SU-DHL-6 (cell line): ENCODE data around the gene HCFC1.

Experiments used
- EZH2phosphoT487 ChIP-seq: fragments of 200-600 bp; sonication (generic), shearing (Covaris generic); conservative IDR thresholded peaks from 2 replicates; pipeline ENCODE4 v1.6.1; 2018; ENCODE audit warnings: mild to moderate bottlenecking, antibody characterized with exemption, low read length, moderate library complexity, mixed read lengths
- TF ChIP-seq, protein P1 (sequence below): fragments of 200-600 bp; sonication (generic); IDR thresholded peaks from one replicate; pipeline ENCODE4 v1.5.1; 2017; ENCODE audit warnings: antibody characterized with exemption, mild to moderate bottlenecking, low read length, moderate library complexity; ENCODE audit not compliant: insufficient read depth, poor library complexity, severe bottlenecking

DNA sequence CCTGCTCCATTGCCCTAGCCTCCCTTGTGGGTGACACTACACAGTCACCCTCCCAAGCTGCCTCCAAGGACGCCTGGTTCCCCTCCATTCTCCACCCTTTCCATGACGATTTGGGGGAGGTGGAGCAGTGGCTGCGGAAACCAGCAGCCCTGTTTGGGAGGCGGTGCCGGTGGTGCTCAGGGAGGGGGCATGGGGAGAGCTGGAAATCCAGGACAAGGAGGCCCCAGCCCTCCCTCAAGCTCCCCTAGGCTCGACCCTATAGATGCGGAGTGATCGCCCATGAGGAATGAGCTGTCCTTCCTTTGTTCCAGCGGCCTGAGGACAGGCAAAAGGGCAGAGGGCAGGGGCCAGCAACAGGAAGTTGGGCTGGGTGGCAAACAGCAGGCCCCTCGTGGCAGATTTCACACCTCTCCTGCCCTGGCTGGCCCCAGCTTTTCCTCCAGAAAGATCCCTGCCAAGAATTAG, 23.6 kb downstream of the HCFC1 start:
- TF ChIP-seq, protein P1, sequence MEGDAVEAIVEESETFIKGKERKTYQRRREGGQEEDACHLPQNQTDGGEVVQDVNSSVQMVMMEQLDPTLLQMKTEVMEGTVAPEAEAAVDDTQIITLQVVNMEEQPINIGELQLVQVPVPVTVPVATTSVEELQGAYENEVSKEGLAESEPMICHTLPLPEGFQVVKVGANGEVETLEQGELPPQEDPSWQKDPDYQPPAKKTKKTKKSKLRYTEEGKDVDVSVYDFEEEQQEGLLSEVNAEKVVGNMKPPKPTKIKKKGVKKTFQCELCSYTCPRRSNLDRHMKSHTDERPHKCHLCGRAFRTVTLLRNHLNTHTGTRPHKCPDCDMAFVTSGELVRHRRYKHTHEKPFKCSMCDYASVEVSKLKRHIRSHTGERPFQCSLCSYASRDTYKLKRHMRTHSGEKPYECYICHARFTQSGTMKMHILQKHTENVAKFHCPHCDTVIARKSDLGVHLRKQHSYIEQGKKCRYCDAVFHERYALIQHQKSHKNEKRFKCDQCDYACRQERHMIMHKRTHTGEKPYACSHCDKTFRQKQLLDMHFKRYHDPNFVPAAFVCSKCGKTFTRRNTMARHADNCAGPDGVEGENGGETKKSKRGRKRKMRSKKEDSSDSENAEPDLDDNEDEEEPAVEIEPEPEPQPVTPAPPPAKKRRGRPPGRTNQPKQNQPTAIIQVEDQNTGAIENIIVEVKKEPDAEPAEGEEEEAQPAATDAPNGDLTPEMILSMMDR, result no peak
- no peak for TF ChIP-seq EZH2phosphoT487
